HEK293T (cell line): ENCODE data around the gene AMBP.

Source experiments
- BHLHE40 ChIP-seq: fragments of 450-650 bp; IDR thresholded peaks from 2 replicates; pipeline ENCODE4 v1.6.1; 2016; ENCODE audit warnings: mild to moderate bottlenecking, moderate library complexity, borderline replicate concordance
- ELF4 ChIP-seq: fragments of 450-650 bp; IDR thresholded peaks from 2 replicates; pipeline ENCODE4 v1.6.1; 2017; ENCODE audit warnings: antibody characterized with exemption
- FOXA1 ChIP-seq: fragments of 450-650 bp; IDR thresholded peaks from 2 replicates; pipeline ENCODE4 v1.6.1; 2016; ENCODE audit warnings: mild to moderate bottlenecking
- FOXK2 ChIP-seq: fragments of 450-650 bp; IDR thresholded peaks from 2 replicates; pipeline ENCODE4 v1.6.1; 2016; ENCODE audit warnings: mild to moderate bottlenecking
- FOXM1 ChIP-seq: fragments of 450-650 bp; IDR thresholded peaks from 2 replicates; pipeline ENCODE4 v1.6.1; 2017; ENCODE audit warnings: mild to moderate bottlenecking, borderline replicate concordance
- HDGF ChIP-seq: fragments of 450-650 bp; IDR thresholded peaks from 2 replicates; pipeline ENCODE4 v1.6.1; 2017; ENCODE audit warnings: antibody characterized with exemption, borderline replicate concordance
- L3MBTL2 ChIP-seq: fragments of 450-650 bp; conservative IDR thresholded peaks from 2 replicates; pipeline ENCODE4 v1.6.1; 2016; ENCODE audit warnings: mild to moderate bottlenecking
- LEF1 ChIP-seq: fragments of 450-650 bp; IDR thresholded peaks from 2 replicates; pipeline ENCODE4 v1.6.1; 2017; ENCODE audit warnings: mild to moderate bottlenecking, borderline replicate concordance
- NFRKB ChIP-seq: fragments of 450-650 bp; IDR thresholded peaks from 2 replicates; pipeline ENCODE4 v1.6.1; 2016; ENCODE audit warnings: mild to moderate bottlenecking, moderate library complexity
- SP1 ChIP-seq: fragments of 450-650 bp; IDR thresholded peaks from 2 replicates; pipeline ENCODE4 v1.6.1; 2017
- TARDBP ChIP-seq: fragments of 450-650 bp; IDR thresholded peaks from 2 replicates; pipeline ENCODE4 v1.6.1; 2016
- ZNF384 ChIP-seq: fragments of 450-650 bp; IDR thresholded peaks from 2 replicates; pipeline ENCODE4 v1.6.1; 2016

GRCh38 chr9:114091711-114092110 lies 13.6 kb upstream of the AMBP start:
- TF ChIP-seq HDGF (no peak), BHLHE40 (no peak), SP1 (no peak), FOXK2 (no peak), LEF1 (no peak), FOXA1 (no peak), ZNF384 (no peak), L3MBTL2 (no peak), ELF4 (no peak), NFRKB (no peak), TARDBP (no peak), FOXM1 (no peak)
